ENCODE results near the gene RASGRF2.

GRCh38 chr5:80998590-80998979, 38.4 kb downstream of the RASGRF2 start:
- no peak for TF ChIP-seq CTCF (conservative IDR thresholded peaks at IDR 0.05; ENCODE audit: low read length)
- no peak for TF ChIP-seq EZH2phosphoT487 (IDR thresholded peaks at IDR 0.05; ENCODE audit: borderline replicate concordance, low read depth, low read length)
